ENCODE results near the gene TBC1D21. TPM values are rescaled to one million over a fixed set of nuclear protein-coding genes. Genes with fewer than 3 reads are reported as not detected.

Gene TBC1D21
- total and polyA plus RNA-seq, 2 experiments from 2014 or later, result not detected

DNA sequence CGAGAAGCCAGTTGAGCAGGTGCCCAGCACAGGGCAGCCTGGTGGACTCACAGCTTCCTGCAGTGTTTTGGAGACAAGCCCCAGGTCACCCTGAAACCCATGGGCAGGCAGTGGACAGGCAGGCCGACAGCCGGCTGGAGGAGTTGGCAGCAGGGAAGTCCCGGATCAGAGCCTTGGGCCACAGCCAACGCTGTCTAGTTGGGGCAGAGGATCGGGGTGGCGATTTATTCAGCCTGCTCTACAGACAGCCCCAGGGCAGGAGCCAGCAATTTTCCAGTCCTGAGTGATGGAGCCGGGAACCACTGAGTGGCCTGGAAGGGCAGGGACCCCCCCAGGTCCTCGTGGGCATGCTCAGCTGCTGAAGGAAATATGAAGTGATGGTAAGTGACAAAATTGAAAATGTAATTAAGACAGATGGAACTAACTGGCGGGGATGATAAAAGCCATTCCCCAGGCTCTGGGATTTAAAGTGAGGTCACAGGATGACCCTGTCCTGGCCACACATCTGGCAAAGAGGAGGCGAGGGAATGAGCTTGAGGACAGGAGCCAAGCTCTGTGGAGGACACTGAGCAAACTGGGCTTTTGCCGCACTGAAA lies 34.4 kb upstream of the TBC1D21 start:
- Histone ChIP-seq H3K4me3 (no peak overlapping the region), H3K27me3 (peaks cover 11% of the 10 kb centered on the region), H3K27ac (no peak overlapping the region), H3K4me1 (ENCODE audit: low read depth) (no peaks in the 10 kb centered on the region), H3K9me3 (ENCODE audit: low read depth) (no peaks in the 10 kb centered on the region), H3K36me3 (no peaks in the 10 kb centered on the region)
- DNase-seq (ENCODE audit: low read depth in 1 of 2, low spot score in 1 of 2), result peak in 1 of 2 donors; percentile 13
- TF ChIP-seq, protein P1, sequence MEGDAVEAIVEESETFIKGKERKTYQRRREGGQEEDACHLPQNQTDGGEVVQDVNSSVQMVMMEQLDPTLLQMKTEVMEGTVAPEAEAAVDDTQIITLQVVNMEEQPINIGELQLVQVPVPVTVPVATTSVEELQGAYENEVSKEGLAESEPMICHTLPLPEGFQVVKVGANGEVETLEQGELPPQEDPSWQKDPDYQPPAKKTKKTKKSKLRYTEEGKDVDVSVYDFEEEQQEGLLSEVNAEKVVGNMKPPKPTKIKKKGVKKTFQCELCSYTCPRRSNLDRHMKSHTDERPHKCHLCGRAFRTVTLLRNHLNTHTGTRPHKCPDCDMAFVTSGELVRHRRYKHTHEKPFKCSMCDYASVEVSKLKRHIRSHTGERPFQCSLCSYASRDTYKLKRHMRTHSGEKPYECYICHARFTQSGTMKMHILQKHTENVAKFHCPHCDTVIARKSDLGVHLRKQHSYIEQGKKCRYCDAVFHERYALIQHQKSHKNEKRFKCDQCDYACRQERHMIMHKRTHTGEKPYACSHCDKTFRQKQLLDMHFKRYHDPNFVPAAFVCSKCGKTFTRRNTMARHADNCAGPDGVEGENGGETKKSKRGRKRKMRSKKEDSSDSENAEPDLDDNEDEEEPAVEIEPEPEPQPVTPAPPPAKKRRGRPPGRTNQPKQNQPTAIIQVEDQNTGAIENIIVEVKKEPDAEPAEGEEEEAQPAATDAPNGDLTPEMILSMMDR (IDR thresholded peaks at IDR 0.05; ENCODE audit: low read depth, low read length), result no peak

DNA sequence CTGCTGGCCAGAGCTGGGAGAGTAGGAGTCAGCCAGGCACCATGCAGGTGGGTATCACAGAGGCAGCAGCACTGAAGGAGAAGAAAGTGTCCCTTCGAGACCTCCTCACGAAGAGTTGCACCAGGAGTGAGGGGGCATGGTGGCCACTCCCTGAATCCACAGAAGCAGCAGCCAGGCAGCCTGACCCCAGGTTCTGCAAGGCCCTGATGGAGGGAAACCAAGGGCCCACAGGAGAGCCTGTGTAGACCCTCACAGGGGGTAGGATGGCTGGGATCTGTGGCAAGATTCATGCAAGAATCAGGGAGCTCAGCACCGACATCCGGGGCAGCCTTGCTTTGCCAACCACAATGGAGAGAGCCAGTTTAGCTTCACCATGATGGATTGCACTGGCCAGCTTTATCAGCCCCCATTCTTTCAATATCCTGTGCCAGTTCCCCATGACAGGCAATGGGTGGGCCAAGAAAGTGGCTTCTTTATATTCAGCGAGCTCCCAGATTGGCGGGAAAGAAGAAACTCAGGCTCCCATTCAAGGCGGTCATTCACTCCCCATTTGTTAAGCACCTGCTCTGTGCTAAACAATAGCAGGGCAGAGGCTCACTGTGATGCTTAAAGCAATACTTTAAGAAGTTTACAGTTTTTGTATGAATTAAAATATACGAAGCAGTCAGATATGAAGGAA lies 33.5 kb upstream of the TBC1D21 start:
- no peak for DNase-seq (ENCODE audit: low read depth in 1 of 2, low spot score in 1 of 2)

DNA sequence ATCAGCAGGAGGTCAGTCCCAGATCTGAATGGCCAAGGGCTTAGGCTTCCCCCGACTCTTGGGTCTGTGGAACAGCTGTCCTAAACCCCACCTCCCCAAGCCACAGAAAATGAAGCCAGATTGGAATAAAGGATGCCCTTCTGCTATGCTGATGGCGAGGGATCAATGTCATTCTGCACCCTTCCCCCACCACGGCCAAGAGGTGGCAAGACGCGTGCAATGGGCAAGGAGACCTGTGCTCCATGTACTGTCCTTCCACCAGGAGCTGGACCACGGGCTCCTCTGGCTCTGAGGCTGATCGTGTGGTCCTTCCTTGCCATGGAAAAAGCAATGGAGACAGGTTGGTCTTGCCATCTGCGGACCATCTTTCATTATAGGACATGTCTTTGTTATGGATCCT lies 32.6 kb upstream of the TBC1D21 start:
- TF ChIP-seq, protein P1 (IDR thresholded peaks at IDR 0.05; ENCODE audit: low read depth, low read length), result no peak
- peaks cover 11% of the 10 kb centered on the region for H3K27me3 ChIP-seq
- no peaks in the 10 kb centered on the region for H3K36me3 ChIP-seq
- H3K27ac ChIP-seq, result no peak overlapping the region
- H3K4me1 ChIP-seq (ENCODE audit: low read depth), result no peaks in the 10 kb centered on the region
- H3K9me3 ChIP-seq (ENCODE audit: low read depth), result no peaks in the 10 kb centered on the region
- DNase-seq (ENCODE audit: low read depth in 1 of 2, low spot score in 1 of 2), result no peak
- no peak overlapping the region for H3K4me3 ChIP-seq

More for the DNA sequence above, 33.5 kb upstream of the TBC1D21 start:
- no peaks in the 10 kb centered on the region for H3K36me3 ChIP-seq
- peaks cover 11% of the 10 kb centered on the region for H3K27me3 ChIP-seq
- no peaks in the 10 kb centered on the region for H3K9me3 ChIP-seq (ENCODE audit: low read depth)
- H3K4me1 ChIP-seq (ENCODE audit: low read depth), result no peaks in the 10 kb centered on the region
- no peak overlapping the region for H3K4me3 ChIP-seq
- TF ChIP-seq, protein P1 (IDR thresholded peaks at IDR 0.05; ENCODE audit: low read depth, low read length), result no peak
- no peak overlapping the region for H3K27ac ChIP-seq

DNA sequence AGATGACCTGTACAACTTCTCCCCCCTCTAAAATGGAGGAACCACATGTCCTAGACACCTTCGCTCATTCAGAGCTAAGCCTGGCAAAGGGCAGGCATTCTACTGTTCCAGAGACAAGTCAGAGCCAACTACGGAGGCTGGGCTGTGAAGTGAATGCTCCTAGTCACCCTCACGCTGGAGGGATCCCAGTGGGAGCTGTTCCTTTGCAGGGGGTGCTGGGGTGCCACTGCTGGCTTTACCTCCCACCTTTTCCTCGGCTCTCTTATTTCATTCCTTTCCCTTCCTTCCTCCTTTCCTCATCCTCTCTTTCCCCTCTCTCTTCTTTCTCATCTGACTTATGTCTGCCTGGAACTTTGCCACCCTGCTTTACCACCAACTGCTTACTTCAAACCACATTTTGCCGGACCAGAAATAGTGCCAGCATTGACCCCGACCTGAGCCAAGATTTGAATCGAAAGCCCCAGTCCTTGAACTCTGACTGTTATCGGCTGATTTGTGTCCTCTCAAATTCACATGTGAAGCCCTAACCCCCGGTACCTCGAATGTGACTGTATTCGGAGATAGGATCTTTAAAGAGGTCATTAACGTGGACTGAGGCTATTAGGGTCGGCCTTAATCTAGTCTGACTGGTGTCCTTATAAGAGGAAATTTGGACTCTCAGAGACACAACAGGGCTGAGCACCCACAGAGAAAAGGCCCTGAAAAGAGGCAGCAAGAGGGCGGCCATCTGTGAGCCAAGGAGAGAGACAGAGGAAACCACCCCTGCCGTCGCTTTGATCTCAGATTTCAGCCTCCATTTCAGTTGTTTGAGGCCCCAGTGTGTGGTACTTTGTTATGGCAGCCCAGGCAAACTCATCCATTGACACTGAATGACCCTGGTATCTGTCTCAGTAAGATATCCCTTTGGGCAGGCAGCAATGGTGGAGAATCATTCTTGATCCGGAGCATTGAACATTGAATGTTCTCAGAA lies 31.3 kb upstream of the TBC1D21 start:
- Histone ChIP-seq H3K27ac (no peak overlapping the region), H3K4me3 (no peak overlapping the region), H3K4me1 (ENCODE audit: low read depth) (no peaks in the 10 kb centered on the region), H3K27me3 (peaks cover 11% of the 10 kb centered on the region), H3K36me3 (no peaks in the 10 kb centered on the region), H3K9me3 (ENCODE audit: low read depth) (no peaks in the 10 kb centered on the region)
- peak; percentile 12 to 19 for DNase-seq (ENCODE audit: low read depth in 1 of 2, low spot score in 1 of 2)
- TF ChIP-seq, protein P1 (IDR thresholded peaks at IDR 0.05; ENCODE audit: low read depth, low read length), result no peak

DNA sequence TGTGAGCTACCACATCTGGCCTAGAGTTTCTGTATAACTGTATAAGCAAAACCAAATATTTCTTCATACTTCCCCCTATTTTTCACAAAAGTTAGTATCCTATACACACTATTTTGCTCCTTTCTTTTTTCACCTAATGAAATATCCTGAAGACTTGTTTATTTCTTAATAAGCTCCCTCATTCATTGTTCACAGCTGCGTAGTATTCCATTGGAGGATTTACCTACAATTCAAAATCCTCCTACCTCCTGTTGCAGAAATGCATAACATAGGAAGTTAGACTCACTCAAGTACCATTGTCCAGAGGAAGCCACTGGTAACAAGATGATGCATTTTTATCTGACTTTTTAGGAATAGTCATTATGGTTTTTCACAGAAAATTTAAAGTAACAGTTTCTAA lies 29.6 kb upstream of the TBC1D21 start:
- TF ChIP-seq, protein P1 (IDR thresholded peaks at IDR 0.05; ENCODE audit: low read depth, low read length), result no peak
- H3K9me3 ChIP-seq (ENCODE audit: low read depth), result no peaks in the 10 kb centered on the region
- no peaks in the 10 kb centered on the region for H3K4me1 ChIP-seq (ENCODE audit: low read depth)
- DNase-seq (ENCODE audit: low read depth in 1 of 2, low spot score in 1 of 2), result no peak
- H3K27me3 ChIP-seq, result peaks cover 11% of the 10 kb centered on the region
- H3K4me3 ChIP-seq, result no peak overlapping the region
- H3K36me3 ChIP-seq, result no peaks in the 10 kb centered on the region
- no peak overlapping the region for H3K27ac ChIP-seq

Data from cardiac muscle cell (in vitro differentiated cells and primary cell).